ENCODE data around the gene VRTN.
A peak's percentile ranks its signal among the peaks of the same experiment; 100 is the strongest.

Gene VRTN

DNA sequence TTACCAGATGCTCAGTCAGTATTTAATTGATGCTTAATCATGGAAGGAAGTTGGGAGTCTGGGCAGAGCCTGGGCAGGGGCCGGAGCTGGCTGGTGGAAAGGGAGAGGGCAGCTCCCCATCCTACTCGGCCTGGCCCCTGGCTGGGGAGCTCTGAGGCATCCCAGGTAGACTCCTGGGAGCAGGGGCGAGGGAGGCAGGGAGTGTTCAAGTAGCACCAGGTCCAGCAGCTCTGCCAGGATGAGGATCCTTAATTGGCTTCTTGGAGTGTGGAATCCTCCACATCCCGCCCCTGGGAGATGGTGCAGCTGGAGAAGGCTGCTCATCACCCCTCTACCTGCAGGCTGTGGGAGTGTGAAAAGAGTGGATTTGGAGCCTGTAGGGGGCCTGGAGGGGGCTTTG, 46.8 kb downstream of the VRTN start:
- no peak for DNase-seq (ENCODE audit: low spot score)

- DNase-seq (ENCODE audit: low spot score): peak; percentile 32
Measured at GRCh38 chr14:74400031-74400685, 51.9 kb downstream of the VRTN start.

DNA sequence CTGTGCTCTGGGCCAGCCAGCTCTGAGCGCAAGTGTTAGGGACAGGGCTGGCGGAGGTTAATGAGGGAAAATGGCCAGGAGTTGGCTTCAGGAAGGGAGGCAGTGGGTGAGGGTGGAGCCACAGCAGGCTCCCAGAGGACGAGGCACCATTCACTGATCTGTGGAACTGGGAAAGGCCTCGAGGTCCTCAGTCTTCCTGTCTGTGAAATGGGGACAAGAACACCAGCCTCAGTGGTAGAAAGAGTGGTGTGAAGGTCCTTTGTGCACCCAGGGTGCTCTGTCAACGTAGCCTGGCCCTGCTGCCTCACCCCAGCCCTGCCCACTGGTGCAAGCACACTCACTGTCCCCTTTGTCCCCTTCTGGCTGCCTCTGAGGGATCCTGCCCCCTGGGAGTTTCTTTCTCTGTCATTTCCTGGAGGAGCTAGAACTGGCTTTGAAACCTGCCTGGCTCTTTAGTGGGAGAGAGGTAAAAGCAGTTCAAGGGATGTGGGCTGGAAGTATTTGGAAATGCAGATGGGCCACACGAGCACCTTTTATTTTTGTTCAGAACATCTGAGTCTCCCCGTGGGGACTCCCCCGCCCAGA, 52.7 kb downstream of the VRTN start:
- DNase-seq (ENCODE audit: low spot score): no peak

GRCh38 chr14:74401504-74402241, 53.4 kb downstream of the VRTN start:
- DNase-seq (ENCODE audit: low spot score): no peak

DNA sequence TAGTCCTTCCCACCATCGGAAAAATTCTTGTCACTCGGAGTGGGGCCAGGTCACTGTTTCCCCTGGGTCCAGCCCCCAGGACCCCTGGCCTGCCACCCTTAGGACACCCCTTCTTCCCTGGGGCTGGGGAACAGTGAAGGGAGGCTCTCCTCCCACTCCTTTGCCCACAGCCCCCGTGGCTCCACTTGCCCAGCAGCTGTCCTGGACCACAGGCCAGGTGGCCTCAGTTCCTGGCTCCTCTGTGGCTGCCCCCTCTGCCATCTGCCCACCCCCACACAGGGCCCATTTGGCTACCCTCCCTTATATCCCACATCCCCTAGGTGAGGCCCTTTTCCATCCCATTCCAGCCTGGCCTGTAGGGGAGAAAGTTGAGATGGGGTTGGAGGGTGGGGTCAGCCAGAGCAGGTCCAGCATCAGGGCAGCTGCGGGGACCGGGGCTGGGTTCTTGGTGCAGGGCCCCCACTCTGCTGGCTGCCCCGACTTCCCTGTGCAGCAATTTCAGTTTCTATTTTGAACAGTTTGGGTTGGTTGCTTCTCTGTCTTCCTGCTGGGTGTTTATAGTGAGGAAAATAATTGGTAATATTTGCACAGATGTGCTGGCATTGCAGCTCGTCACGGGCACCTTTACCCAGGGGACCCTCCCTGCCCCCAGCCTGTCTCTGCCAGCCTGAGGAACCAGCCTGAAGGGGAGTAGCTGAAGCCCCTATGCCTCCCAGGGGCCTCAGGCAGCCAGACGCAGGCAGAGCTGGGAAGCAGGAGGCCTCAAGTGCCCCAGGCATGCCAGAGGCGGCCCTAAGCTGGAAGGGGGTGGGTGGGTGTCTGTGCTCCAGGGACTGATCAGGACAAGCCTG, 54.4 kb downstream of the VRTN start:
- DNase-seq (ENCODE audit: low spot score): no peak

GRCh38 chr14:74403619-74404417, 55.5 kb downstream of the VRTN start:
- DNase-seq (ENCODE audit: low spot score): no peak

DNA sequence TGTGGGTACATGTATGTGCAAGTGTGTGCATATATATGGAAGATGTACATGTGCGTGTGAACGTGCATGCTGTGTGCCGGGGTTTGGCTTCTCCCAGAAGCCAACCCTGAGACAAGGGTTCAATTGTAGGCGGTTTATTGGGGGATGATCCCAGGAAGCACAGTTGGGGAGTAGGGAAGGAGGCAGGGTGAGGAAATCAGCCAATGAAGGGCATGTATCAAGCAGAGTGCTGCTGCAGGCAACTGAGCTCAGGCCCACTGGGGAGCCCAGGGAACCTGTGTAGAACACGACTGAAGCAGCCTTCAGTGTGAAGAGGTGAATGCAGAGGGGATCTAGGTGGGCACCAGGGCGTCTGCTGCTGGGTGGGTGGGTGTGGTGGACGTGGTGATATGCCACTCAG, 56.2 kb downstream of the VRTN start:
- DNase-seq (ENCODE audit: low spot score): no peak

GRCh38 chr14:74405663-74406062, 57.4 kb downstream of the VRTN start:
- no peak for DNase-seq (ENCODE audit: low spot score)

DNA sequence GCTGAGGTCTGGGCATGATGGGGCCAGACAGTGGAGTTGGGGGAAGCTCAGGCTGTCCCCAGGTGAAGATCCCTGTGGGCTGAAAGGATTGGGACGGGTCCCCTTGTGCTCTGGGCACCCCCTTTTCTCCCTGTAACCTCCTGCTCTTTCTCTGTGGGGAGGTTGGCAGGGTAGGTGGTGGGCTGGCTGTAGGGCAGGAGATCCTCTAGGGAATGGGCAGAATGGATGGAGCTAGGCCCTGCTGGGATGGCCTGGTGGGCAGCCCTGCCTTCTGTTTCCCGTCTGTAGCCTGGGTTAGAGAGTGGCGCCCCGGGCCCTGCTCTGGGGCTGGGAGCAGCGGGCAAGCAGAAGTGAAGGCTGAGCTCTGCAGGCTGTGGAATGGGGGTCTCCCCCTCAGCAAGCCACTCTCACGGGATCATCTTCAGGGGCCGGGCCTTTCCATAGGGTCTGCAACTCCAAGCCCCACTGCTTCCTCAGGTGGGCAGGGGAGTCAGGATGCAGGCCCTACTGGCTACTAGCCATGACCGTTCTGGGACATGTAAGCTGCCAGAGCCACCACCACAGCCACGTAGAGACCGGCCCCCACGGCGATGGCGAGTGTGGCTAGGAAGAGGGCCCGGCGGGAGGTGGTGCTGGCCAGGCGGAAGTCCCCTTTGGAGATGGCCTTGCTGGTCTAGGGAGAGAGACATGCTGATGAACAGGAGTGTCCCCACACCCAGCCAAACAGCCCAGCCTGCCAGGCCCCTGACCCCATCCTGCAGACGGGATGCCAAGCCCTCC, 58.9 kb downstream of the VRTN start:
- DNase-seq (ENCODE audit: low spot score): no peak

DNA sequence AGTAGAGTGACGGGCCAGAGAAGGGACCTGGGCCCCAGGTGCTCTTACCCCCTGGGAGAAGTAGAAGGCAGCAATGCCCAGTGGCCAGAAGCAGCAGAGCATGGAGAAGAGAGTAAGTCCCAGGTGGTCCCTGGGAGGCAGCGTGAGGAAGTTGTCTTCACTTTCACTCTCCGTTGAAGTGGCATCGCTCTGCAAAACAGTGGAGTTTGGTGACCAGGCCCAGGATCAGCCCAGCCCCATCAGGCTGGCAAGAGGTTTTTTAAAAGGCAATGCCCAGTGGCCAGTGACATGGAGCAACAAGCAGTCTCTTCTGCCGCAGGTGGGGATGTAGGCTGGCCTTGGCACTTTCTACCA, 59.5 kb downstream of the VRTN start:
- DNase-seq (ENCODE audit: low spot score): no peak

DNA sequence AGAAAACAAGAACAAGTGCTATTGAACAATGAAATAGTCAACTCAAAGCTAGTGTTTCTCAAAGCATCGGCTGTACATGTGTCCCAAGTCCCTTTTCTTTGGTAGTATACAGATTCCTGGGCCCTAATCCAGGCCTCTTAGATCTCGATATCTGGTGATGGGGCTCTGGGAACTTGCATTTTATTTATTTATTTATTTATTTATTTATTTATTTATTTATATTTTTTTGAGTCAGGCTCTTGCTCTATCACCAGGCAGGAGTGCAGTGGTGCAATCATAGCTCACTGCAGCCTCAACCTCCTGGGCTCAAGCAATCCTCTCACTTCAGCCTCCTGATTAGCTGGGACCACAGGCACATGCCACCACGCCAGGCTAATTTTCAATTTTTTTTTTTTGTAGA, 60.6 kb downstream of the VRTN start:
- no peak for DNase-seq (ENCODE audit: low spot score)

- DNase-seq (ENCODE audit: low spot score): no peak
Measured at GRCh38 chr14:74409441-74409840, 61.2 kb downstream of the VRTN start.
